HG03064 (cell line): ENCODE data around the gene GPRC5C.

Experiments
- ATAC-seq: cut with Tn5 transposase; IDR thresholded peaks from one replicate; pipeline ENCODE4 v1.9.1; 2021; ENCODE audit warnings: low read depth; ENCODE audit not compliant: unreplicated experiment

GPRC5C gene

GRCh38 chr17:74432766-74433391, 991 bp downstream of the GPRC5C start:
- ATAC-seq = no peak

- no peak for ATAC-seq
These were observed 1.7 kb downstream of the GPRC5C start for GRCh38 chr17:74433421-74434121.

- ATAC-seq = no peak
These were observed 4.0 kb downstream of the GPRC5C start for GRCh38 chr17:74435775-74436359.

GRCh38 chr17:74437702-74438101, 5.8 kb downstream of the GPRC5C start:
- ATAC-seq = no peak

- no peak for ATAC-seq
These were observed 8.0 kb downstream of the GPRC5C start for GRCh38 chr17:74439691-74440567.

- ATAC-seq = no peak
These were observed 9.6 kb downstream of the GPRC5C start for GRCh38 chr17:74441537-74441936.

GRCh38 chr17:74442291-74442669, 10.4 kb downstream of the GPRC5C start:
- ATAC-seq = no peak

- ATAC-seq = no peak
These were observed 11.0 kb downstream of the GPRC5C start for GRCh38 chr17:74442670-74443515.

- ATAC-seq = no peak
These were observed 11.8 kb downstream of the GPRC5C start for GRCh38 chr17:74443516-74444296.

GRCh38 chr17:74444406-74444805, 12.5 kb downstream of the GPRC5C start:
- no peak for ATAC-seq

- ATAC-seq = no peak
These were observed 13.3 kb downstream of the GPRC5C start for GRCh38 chr17:74445158-74445557.

- ATAC-seq = no peak
These were observed 14.9 kb downstream of the GPRC5C start for GRCh38 chr17:74446551-74447500.

GRCh38 chr17:74447628-74448159, 15.8 kb downstream of the GPRC5C start:
- ATAC-seq = no peak

GRCh38 chr17:74448756-74449155, 16.9 kb downstream of the GPRC5C start:
- no peak for ATAC-seq

- ATAC-seq = no peak
These were observed 17.4 kb downstream of the GPRC5C start for GRCh38 chr17:74449306-74449705.

GRCh38 chr17:74449773-74450172, 17.9 kb downstream of the GPRC5C start:
- ATAC-seq = no peak

GRCh38 chr17:74450231-74450630, 18.3 kb downstream of the GPRC5C start:
- ATAC-seq = no peak

GRCh38 chr17:74450925-74451403, 19.1 kb downstream of the GPRC5C start:
- no peak for ATAC-seq
